HG02973 (cell line): ENCODE data around the gene IRF7.

Experiments used
- ATAC-seq: cut with Tn5 transposase; IDR thresholded peaks from one replicate; pipeline ENCODE4 v1.9.1; 2021; ENCODE audit warnings: moderate library complexity; ENCODE audit not compliant: unreplicated experiment

The IRF7 gene

GRCh38 chr11:567011-567628 is 48.6 kb downstream of the IRF7 start:
- no peak for ATAC-seq

- ATAC-seq: no peak
These were observed 49.7 kb downstream of the IRF7 start for GRCh38 chr11:565921-566509.

GRCh38 chr11:563812-564578 is 51.8 kb downstream of the IRF7 start:
- no peak for ATAC-seq

GRCh38 chr11:563066-563811 is 52.5 kb downstream of the IRF7 start:
- ATAC-seq: no peak
